HEK293T (cell line): Measurements from ENCODE around the gene NGLY1.

ENCODE experiments used
- CTCF ChIA-PET: fragments of 350-600 bp; formaldehyde crosslinking; extraction: SDS; loops from one replicate; lab custom pipeline; 2021; ENCODE audit warnings: antibody characterized with exemption, inconsistent platforms; lab: Yijun Ruan, JAX
- POLR2A ChIA-PET: fragments of 350-600 bp; formaldehyde crosslinking; extraction: SDS; loops from one replicate; lab custom pipeline; 2020; ENCODE audit warnings: antibody characterized with exemption, inconsistent platforms; lab: Yijun Ruan, JAX
- DNase-seq: peaks from one replicate; pipeline ENCODE4 v3.0.0; 2012; ENCODE audit warnings: mixed read lengths; ENCODE audit errors: extremely low spot score
- ARNT ChIP-seq: fragments of 450-650 bp; IDR thresholded peaks from 2 replicates; pipeline ENCODE4 v1.6.1; 2017; ENCODE audit warnings: mild to moderate bottlenecking
- BHLHE40 ChIP-seq: fragments of 450-650 bp; IDR thresholded peaks from 2 replicates; pipeline ENCODE4 v1.6.1; 2016; ENCODE audit warnings: mild to moderate bottlenecking, moderate library complexity, borderline replicate concordance
- CTBP1 ChIP-seq: fragments of 450-650 bp; IDR thresholded peaks from 2 replicates; pipeline ENCODE4 v1.6.1; 2016; ENCODE audit warnings: borderline replicate concordance
- ELF4 ChIP-seq: fragments of 450-650 bp; IDR thresholded peaks from 2 replicates; pipeline ENCODE4 v1.6.1; 2017; ENCODE audit warnings: antibody characterized with exemption
- FOXA1 ChIP-seq: fragments of 450-650 bp; IDR thresholded peaks from 2 replicates; pipeline ENCODE4 v1.6.1; 2016; ENCODE audit warnings: mild to moderate bottlenecking
- FOXK2 ChIP-seq: fragments of 450-650 bp; IDR thresholded peaks from 2 replicates; pipeline ENCODE4 v1.6.1; 2016; ENCODE audit warnings: mild to moderate bottlenecking
- FOXM1 ChIP-seq: fragments of 450-650 bp; IDR thresholded peaks from 2 replicates; pipeline ENCODE4 v1.6.1; 2017; ENCODE audit warnings: mild to moderate bottlenecking, borderline replicate concordance
- HDGF ChIP-seq: fragments of 450-650 bp; IDR thresholded peaks from 2 replicates; pipeline ENCODE4 v1.6.1; 2017; ENCODE audit warnings: antibody characterized with exemption, borderline replicate concordance
- L3MBTL2 ChIP-seq: fragments of 450-650 bp; conservative IDR thresholded peaks from 2 replicates; pipeline ENCODE4 v1.6.1; 2016; ENCODE audit warnings: mild to moderate bottlenecking
- LEF1 ChIP-seq: fragments of 450-650 bp; IDR thresholded peaks from 2 replicates; pipeline ENCODE4 v1.6.1; 2017; ENCODE audit warnings: mild to moderate bottlenecking, borderline replicate concordance
- NFRKB ChIP-seq: fragments of 450-650 bp; IDR thresholded peaks from 2 replicates; pipeline ENCODE4 v1.6.1; 2016; ENCODE audit warnings: mild to moderate bottlenecking, moderate library complexity
- SP1 ChIP-seq: fragments of 450-650 bp; IDR thresholded peaks from 2 replicates; pipeline ENCODE4 v1.6.1; 2017
- SUZ12 ChIP-seq: fragments of 450-650 bp; IDR thresholded peaks from 2 replicates; pipeline ENCODE4 v1.6.1; 2016; ENCODE audit warnings: mild to moderate bottlenecking
- TARDBP ChIP-seq: fragments of 450-650 bp; IDR thresholded peaks from 2 replicates; pipeline ENCODE4 v1.6.1; 2016
- ZNF384 ChIP-seq: fragments of 450-650 bp; IDR thresholded peaks from 2 replicates; pipeline ENCODE4 v1.6.1; 2016
- TF ChIP-seq, protein P1 (sequence below): fragments of 450-650 bp; IDR thresholded peaks from 2 replicates; pipeline ENCODE4 v1.6.1; 2016

The NGLY1 gene

DNA sequence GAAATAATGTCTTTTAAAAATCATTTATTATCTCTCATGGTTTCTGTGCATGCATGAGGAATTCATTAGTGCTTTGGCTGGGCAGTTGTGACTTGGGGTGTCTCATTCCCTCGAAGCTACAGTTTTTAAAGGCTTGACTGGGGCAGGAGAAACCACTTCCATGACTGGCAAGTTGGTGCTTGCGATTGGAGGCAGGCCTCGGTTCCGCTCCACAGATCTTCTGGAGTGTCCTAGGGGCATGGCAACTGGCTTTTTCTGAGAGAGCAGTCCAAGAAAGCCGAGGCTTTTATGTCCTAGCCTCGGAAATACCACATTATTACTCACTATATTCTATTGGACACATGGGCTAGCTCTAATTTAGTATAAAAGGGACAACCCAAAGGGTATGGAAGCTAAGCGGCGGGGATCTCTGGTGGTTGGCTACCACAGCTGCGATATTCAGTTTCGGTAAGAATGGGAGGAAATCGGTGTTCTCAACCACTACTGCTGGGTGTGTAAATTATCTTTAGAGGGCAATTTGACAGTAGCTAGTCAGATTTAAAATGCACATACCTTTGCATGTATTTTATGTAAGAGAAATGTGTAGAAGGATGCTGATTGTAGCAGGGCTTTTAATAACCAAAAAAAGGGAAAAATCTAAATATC lies 69.8 kb downstream of the NGLY1 start:
- DNase-seq = no peak
- CTCF ChIA-PET = no interaction called here
- POLR2A ChIA-PET = interaction anchor here (0.6 kb wide), 1 partner anchor 75 kb away, joined by 3 read pairs; no protein-coding TSS in a partner anchor
- TF ChIP-seq L3MBTL2 = no peak
- no peak for TF ChIP-seq LEF1
- TF ChIP-seq FOXM1 = no peak
- no peak for TF ChIP-seq ZNF384
- TF ChIP-seq BHLHE40 = no peak
- TF ChIP-seq CTBP1 = no peak
- TF ChIP-seq ARNT = no peak
- no peak for TF ChIP-seq NFRKB
- no peak for TF ChIP-seq SP1
- TF ChIP-seq TARDBP = no peak
- TF ChIP-seq SUZ12 = no peak
- no peak for TF ChIP-seq ELF4
- no peak for TF ChIP-seq FOXK2
- no peak for TF ChIP-seq FOXA1
- TF ChIP-seq HDGF = no peak
- TF ChIP-seq, protein P1, sequence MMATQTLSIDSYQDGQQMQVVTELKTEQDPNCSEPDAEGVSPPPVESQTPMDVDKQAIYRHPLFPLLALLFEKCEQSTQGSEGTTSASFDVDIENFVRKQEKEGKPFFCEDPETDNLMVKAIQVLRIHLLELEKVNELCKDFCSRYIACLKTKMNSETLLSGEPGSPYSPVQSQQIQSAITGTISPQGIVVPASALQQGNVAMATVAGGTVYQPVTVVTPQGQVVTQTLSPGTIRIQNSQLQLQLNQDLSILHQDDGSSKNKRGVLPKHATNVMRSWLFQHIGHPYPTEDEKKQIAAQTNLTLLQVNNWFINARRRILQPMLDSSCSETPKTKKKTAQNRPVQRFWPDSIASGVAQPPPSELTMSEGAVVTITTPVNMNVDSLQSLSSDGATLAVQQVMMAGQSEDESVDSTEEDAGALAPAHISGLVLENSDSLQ = no peak

DNA sequence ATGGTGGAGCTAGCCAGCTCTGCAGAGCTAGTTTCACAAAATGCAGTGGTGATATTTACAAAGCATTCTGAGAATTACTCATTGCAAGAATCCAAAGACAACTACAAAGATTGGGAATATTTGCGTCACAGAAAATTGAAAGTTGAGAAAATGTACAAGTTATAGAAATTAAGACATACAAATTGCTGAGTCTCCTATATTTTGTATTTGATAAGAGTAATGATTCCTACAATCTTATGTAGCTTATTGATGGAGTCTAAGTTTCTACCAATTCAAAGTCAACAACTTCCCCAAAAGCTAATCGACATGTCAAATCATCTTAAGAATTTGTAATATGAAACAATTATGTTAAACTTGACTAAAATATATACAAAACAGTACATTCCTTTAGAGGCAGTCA lies 72.2 kb downstream of the NGLY1 start:
- POLR2A ChIA-PET = no interaction called here
- no peak for DNase-seq
- TF ChIP-seq, protein P1 = no peak
- TF ChIP-seq SP1 (no peak), BHLHE40 (no peak), FOXA1 (no peak)
- CTCF ChIA-PET = no interaction called here

DNA sequence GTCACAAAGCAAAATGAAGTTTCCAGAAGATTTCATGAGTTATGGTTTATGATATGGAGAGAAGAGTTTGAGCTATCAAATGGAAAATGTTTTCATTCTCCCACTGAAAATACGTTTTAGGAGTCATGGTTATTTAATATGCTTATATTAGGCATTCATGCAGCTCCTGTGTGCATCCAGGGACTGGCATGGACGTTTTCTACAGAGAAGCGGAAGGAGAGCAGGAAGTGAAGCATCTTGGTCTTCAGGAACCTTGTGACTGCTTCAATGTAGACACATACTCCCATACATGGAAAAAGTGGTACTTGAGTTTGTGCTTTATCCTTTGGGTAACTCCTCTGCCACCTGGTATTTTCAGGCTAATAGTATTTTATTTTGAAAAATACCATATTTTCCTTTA lies 75.2 kb downstream of the NGLY1 start:
- ChIA-PET CTCF (no interaction called here), POLR2A (no interaction called here)
- DNase-seq = no peak
- TF ChIP-seq BHLHE40 (no peak), FOXK2 (no peak), ARNT (no peak), FOXA1 (no peak), LEF1 (no peak), SUZ12 (no peak), ZNF384 (no peak), CTBP1 (no peak), L3MBTL2 (no peak), TARDBP (no peak), FOXM1 (no peak), NFRKB (no peak), SP1 (no peak), ELF4 (no peak), HDGF (no peak)
- TF ChIP-seq, protein P1 = no peak

DNA sequence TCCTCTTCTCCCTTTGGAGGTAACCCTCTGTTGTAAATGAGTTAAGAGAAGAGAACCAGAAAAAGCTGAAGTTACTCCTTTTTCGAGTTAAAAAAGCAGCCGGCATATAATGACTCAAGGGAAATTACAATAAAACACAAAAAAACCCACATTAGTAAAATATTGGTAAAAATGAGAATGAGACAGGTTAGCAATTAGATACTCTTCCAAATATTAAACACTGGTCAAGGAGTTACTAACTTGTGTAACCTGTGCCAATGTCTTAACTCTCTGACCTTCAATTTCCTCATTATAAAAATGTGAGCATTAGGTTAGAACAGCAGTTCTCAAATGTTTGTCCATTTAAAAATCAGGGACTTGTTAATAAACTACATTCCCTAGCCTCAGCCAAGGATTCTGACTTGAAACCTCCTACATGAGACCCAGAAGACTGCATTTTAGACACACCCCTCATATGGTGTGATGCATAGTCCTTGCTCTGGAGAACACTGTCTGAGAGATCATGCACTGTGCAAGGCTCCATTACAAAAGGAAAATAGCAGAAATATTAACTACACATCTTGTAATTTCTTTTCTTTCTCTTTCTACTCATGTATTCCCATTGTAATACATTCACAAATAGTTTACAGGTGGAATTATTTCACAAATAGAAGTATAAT lies 75.8 kb downstream of the NGLY1 start:
- POLR2A ChIA-PET = no interaction called here
- CTCF ChIA-PET = no interaction called here
- TF ChIP-seq ZNF384 (no peak), L3MBTL2 (no peak), FOXK2 (no peak), FOXM1 (no peak), SUZ12 (no peak), CTBP1 (no peak), SP1 (no peak), HDGF (no peak), BHLHE40 (no peak), FOXA1 (no peak), TARDBP (no peak), ARNT (no peak), ELF4 (no peak), LEF1 (no peak), NFRKB (no peak)
- TF ChIP-seq, protein P1 = no peak
- no peak for DNase-seq

DNA sequence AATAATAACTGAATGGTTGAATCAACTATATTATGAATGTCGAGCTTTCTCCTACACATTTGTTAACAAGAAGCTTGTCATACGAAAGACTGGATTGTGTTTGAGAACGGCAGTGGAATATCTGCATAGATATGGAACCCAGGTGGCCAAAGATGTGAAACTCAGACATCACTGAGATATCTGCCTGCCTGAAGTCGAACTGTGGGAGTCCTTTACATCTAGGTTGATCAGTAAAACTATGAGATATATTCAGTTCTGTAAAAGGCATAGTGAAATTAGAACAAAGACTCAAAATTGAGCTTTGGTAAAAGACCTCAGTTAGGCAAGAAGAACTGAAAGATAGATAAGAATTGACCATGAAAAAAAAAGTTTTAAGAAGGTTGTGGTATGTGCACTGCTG lies 77.0 kb downstream of the NGLY1 start:
- ChIA-PET CTCF (interaction anchor here (0.6 kb wide), 1 partner anchor 8 kb away, joined by 3 read pairs; no protein-coding TSS in a partner anchor), POLR2A (no interaction called here)

More for the DNA sequence above, 77.0 kb downstream of the NGLY1 start:
- no peak for DNase-seq
- TF ChIP-seq ARNT = no peak
- TF ChIP-seq TARDBP = no peak
- no peak for TF ChIP-seq NFRKB
- TF ChIP-seq FOXM1 = no peak
- TF ChIP-seq FOXA1 = no peak
- no peak for TF ChIP-seq ZNF384
- TF ChIP-seq SUZ12 = no peak
- TF ChIP-seq ELF4 = no peak
- no peak for TF ChIP-seq CTBP1
- TF ChIP-seq LEF1 = no peak
- TF ChIP-seq FOXK2 = no peak
- no peak for TF ChIP-seq L3MBTL2
- TF ChIP-seq HDGF = no peak
- no peak for TF ChIP-seq BHLHE40
- TF ChIP-seq, protein P1 = no peak
- TF ChIP-seq SP1 = no peak
